GM23338 (cell line): Measurements from ENCODE around the gene PALLD. TPM values are rescaled to one million over a fixed set of nuclear protein-coding genes. Genes with fewer than 3 reads are reported as not detected.

Experiments
- ATAC-seq: fragments of 200-7000 bp; cut with Tn5 transposase; 3 replicates; pipeline ENCODE4 v1.9.1; 2020
- DNase-seq: peaks from one replicate; pipeline ENCODE4 v3.0.0-alpha.2; 2015; ENCODE audit warnings: low spot score
- H2AFZ ChIP-seq: fragments of 200-600 bp; sonication (generic); 2 replicates; pipeline ENCODE4 v1.8.0; 2016; ENCODE audit warnings: antibody characterized with exemption, mild to moderate bottlenecking, moderate library complexity
- H3F3A ChIP-seq: fragments of 200-600 bp; sonication (generic); replicated peaks from 2 replicates; pipeline ENCODE4 v1.8.0; 2017; ENCODE audit warnings: antibody characterized with exemption, mixed run types, low read depth
- H3K27ac ChIP-seq: fragments of 200-600 bp; sonication (generic); 2 replicates; pipeline ENCODE4 v1.6.1; 2016; ENCODE audit warnings: low read depth
- H3K27me3 ChIP-seq: fragments of 200-600 bp; sonication (generic); 2 replicates; pipeline ENCODE4 v1.8.0; 2016; ENCODE audit warnings: mild to moderate bottlenecking, mixed run types, moderate library complexity; ENCODE audit not compliant: insufficient read depth
- H3K36me3 ChIP-seq: fragments of 200-600 bp; sonication (generic); 2 replicates; pipeline ENCODE4 v1.8.0; 2016; ENCODE audit warnings: mild to moderate bottlenecking; ENCODE audit not compliant: insufficient read depth
- H3K4me1 ChIP-seq: fragments of 200-600 bp; sonication (generic); 2 replicates; pipeline ENCODE4 v1.8.0; 2016; ENCODE audit warnings: mild to moderate bottlenecking, moderate library complexity; ENCODE audit not compliant: insufficient read depth
- H3K4me2 ChIP-seq: fragments of 200-600 bp; sonication (generic); 2 replicates; pipeline ENCODE4 v1.7.1; 2017; ENCODE audit warnings: mixed run types
- H3K4me3 ChIP-seq: fragments of 200-600 bp; sonication (generic); 2 replicates; pipeline ENCODE4 v1.6.1; 2016; ENCODE audit warnings: mixed run types
- H3K79me2 ChIP-seq: fragments of 200-600 bp; sonication (generic); replicated peaks from 2 replicates; pipeline ENCODE4 v1.8.0; 2017; ENCODE audit warnings: mild to moderate bottlenecking; ENCODE audit not compliant: insufficient read depth
- H3K9me2 ChIP-seq: fragments of 200-600 bp; sonication (generic); 2 replicates; pipeline ENCODE4 v1.8.0; 2017; ENCODE audit not compliant: insufficient read depth
- H4K20me1 ChIP-seq: fragments of 200-600 bp; sonication (generic); replicated peaks from 2 replicates; pipeline ENCODE4 v1.8.0; 2017; ENCODE audit warnings: mild to moderate bottlenecking; ENCODE audit not compliant: insufficient read depth
- H3K27ac Mint-ChIP-seq: 2 replicates; pipeline ENCODE4 v1.8.0; 2020; ENCODE audit warnings: inconsistent platforms, mild to moderate bottlenecking, moderate library complexity, mixed read lengths
- H3K27me3 Mint-ChIP-seq: 3 replicates; pipeline ENCODE4 v1.8.0; 2022; ENCODE audit warnings: low read depth, mild to moderate bottlenecking, moderate library complexity, mixed read lengths, inconsistent platforms; ENCODE audit not compliant: insufficient read depth, poor library complexity
- H3K36me3 Mint-ChIP-seq: 3 replicates; pipeline ENCODE4 v1.8.0; 2021; ENCODE audit warnings: low read depth, mild to moderate bottlenecking, inconsistent platforms, moderate library complexity, mixed read lengths
- H3K4me1 Mint-ChIP-seq: 3 replicates; pipeline ENCODE4 v1.8.0; 2020; ENCODE audit warnings: mild to moderate bottlenecking, inconsistent platforms, mixed read lengths
- H3K4me3 Mint-ChIP-seq: 3 replicates; pipeline ENCODE4 v1.8.0; 2021; ENCODE audit warnings: moderate library complexity, mild to moderate bottlenecking, inconsistent platforms, mixed read lengths
- H3K9me3 Mint-ChIP-seq: 3 replicates; pipeline ENCODE4 v1.8.0; 2020; ENCODE audit warnings: moderate library complexity, mild to moderate bottlenecking, inconsistent platforms, mixed read lengths
- CREB1 ChIP-seq: fragments of 250-450 bp; sonication (Bioruptor Pico); IDR thresholded peaks from 2 replicates; pipeline ENCODE4 v1.5.0; 2020; ENCODE audit warnings: low read depth, mild to moderate bottlenecking, moderate library complexity
- EZH2 ChIP-seq: fragments of 200-600 bp; sonication (generic); IDR thresholded peaks from one replicate; pipeline ENCODE4 v1.8.0; 2017; ENCODE audit warnings: antibody characterized with exemption, mild to moderate bottlenecking, low read depth; ENCODE audit not compliant: unreplicated experiment
- EZH2phosphoT487 ChIP-seq: fragments of 200-600 bp; sonication (generic); IDR thresholded peaks from one replicate; pipeline ENCODE4 v1.8.1; 2018; ENCODE audit warnings: antibody characterized with exemption; ENCODE audit not compliant: unreplicated experiment
- JUNB ChIP-seq: IDR thresholded peaks from one replicate; pipeline ENCODE4 v1.6.1; 2016; ENCODE audit warnings: antibody characterized with exemption; ENCODE audit not compliant: unreplicated experiment
- NANOG ChIP-seq: IDR thresholded peaks from 2 replicates; pipeline ENCODE4 v1.6.1; 2016; ENCODE audit warnings: antibody characterized with exemption, borderline replicate concordance
- POLR2AphosphoS5 ChIP-seq: IDR thresholded peaks from 2 replicates; pipeline ENCODE4 v1.6.1; 2016; ENCODE audit warnings: antibody characterized with exemption, low read depth
- ZNF114 ChIP-seq: fragments of 250-450 bp; sonication (Bioruptor Pico); IDR thresholded peaks from 2 replicates; pipeline ENCODE4 v1.5.0; 2020; ENCODE audit warnings: mild to moderate bottlenecking, moderate library complexity
- polyA plus RNA-seq: library from polyadenylated mRNA; unstranded; fragments of >200 nt; fragmentation: Nextera tagmentation; extraction: Ambion mirVana; gene quantifications from 2 replicates; pipeline ENCODE4 v1.2.1, GENCODE V29; 2016
- total RNA-seq: library from RNA; depleted of rRNA; stranded (reverse); fragments of >200 nt; shearing (Covaris generic); gene quantifications from 2 replicates; pipeline ENCODE4 v1.2.3, GENCODE V29; 2014
- TF ChIP-seq, protein P1 (sequence below): IDR thresholded peaks from one replicate; pipeline ENCODE4 v1.6.1; 2018; ENCODE audit warnings: antibody characterized with exemption; ENCODE audit not compliant: unreplicated experiment
- TF ChIP-seq, protein P2 (sequence below): IDR thresholded peaks from 2 replicates; pipeline ENCODE4 v1.6.1; 2016; ENCODE audit warnings: antibody characterized with exemption
- TF ChIP-seq, protein P3 (sequence below), 2 experiments: fragments of 200-600 bp in 1 of 2; sonication (generic) in 1 of 2; conservative IDR thresholded peaks; 2 replicates each; pipeline versions ENCODE4 v1.5.1 to v1.6.1; 2016 to 2017; ENCODE audit warnings: antibody characterized with exemption in 2 of 2, low read depth in 2 of 2, mild to moderate bottlenecking in 2 of 2, moderate library complexity in 1 of 2

PALLD gene
- total and polyA plus RNA-seq, 2 experiments from 2014 or later, result 13.1 to 30.2 TPM

DNA sequence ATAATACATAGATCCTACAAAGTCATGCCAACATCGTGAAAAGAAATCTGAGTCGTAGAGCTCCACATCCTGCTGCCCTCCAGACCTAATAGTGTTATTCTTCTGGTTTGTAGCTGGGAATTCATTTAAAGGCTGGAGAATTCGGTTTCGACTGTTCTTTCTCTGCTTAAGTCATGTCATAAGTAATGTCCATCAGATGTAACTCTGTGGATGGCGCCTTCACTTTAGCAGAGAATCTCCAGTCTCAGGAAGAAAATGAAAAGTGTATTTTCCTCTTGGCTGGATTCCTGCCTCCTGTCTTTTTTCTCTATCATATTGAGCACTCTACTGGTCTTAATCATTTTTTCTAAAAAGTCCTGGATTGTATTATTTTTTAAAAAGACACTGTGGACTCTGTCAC, 117.0 kb downstream of the PALLD start:
- no peak overlapping the region for H2AFZ ChIP-seq
- H3K27ac Mint-ChIP-seq, result no peak overlapping the region

DNA sequence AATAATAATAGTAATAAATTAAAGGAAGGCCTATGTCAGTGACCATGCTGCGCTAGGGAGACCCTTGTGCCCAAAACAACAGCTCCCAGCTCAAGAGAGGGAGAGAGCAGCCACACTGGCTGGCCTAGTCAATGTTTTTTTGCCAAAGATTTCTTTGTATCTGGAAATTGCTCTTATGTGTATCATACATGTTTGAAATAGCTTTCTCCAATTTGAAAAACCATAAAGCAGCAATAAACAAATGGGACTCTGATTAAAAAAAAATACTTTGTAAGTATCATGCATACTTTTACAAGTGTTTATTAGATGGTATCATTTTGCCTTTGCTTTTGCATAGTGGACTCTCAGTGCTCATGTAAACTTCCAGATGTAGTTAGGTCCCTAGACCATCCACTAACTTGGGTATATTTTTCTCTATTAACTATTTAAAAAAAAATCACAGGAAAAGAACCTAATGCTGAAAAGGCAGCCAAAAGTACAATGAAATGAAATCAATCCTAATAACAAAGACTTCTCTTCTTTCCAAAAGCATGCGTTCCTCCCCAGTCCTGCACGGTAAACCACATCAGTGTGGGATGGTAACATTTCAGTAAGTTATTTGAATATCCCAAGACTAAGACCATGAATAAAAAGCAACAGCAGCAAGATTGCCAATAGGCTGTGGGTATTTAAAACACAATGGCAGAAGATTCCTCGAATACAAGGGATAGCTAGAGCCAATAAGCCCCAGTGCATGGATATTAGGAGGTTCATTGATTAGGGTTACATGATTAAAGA, 117.6 kb downstream of the PALLD start:
- Histone ChIP-seq H3K4me1 (peaks cover 19% of the 10 kb centered on the region), H3K4me2 (peak overlapping the region; percentile 2; the same call in 1 of the 2 replicates)
- TF ChIP-seq CREB1, result no peak
- no peak for TF ChIP-seq EZH2phosphoT487
- TF ChIP-seq EZH2, result no peak
- no peak for TF ChIP-seq POLR2AphosphoS5
- no peak for TF ChIP-seq ZNF114
- TF ChIP-seq, protein P1, sequence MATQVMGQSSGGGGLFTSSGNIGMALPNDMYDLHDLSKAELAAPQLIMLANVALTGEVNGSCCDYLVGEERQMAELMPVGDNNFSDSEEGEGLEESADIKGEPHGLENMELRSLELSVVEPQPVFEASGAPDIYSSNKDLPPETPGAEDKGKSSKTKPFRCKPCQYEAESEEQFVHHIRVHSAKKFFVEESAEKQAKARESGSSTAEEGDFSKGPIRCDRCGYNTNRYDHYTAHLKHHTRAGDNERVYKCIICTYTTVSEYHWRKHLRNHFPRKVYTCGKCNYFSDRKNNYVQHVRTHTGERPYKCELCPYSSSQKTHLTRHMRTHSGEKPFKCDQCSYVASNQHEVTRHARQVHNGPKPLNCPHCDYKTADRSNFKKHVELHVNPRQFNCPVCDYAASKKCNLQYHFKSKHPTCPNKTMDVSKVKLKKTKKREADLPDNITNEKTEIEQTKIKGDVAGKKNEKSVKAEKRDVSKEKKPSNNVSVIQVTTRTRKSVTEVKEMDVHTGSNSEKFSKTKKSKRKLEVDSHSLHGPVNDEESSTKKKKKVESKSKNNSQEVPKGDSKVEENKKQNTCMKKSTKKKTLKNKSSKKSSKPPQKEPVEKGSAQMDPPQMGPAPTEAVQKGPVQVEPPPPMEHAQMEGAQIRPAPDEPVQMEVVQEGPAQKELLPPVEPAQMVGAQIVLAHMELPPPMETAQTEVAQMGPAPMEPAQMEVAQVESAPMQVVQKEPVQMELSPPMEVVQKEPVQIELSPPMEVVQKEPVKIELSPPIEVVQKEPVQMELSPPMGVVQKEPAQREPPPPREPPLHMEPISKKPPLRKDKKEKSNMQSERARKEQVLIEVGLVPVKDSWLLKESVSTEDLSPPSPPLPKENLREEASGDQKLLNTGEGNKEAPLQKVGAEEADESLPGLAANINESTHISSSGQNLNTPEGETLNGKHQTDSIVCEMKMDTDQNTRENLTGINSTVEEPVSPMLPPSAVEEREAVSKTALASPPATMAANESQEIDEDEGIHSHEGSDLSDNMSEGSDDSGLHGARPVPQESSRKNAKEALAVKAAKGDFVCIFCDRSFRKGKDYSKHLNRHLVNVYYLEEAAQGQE, result no peak
- no peak for TF ChIP-seq NANOG
- no peak for TF ChIP-seq JUNB

More for the DNA sequence above, 117.0 kb downstream of the PALLD start:
- H3K36me3 ChIP-seq, result no peaks in the 10 kb centered on the region
- no peak overlapping the region for H3K4me3 ChIP-seq
- H3K79me2 ChIP-seq, result no peaks in the 10 kb centered on the region
- H3K4me1 ChIP-seq, result peaks cover 20% of the 10 kb centered on the region
- TF ChIP-seq POLR2AphosphoS5 (no peak), JUNB (no peak), ZNF114 (no peak), CREB1 (no peak), EZH2 (no peak), NANOG (no peak)
- TF ChIP-seq, protein P2, sequence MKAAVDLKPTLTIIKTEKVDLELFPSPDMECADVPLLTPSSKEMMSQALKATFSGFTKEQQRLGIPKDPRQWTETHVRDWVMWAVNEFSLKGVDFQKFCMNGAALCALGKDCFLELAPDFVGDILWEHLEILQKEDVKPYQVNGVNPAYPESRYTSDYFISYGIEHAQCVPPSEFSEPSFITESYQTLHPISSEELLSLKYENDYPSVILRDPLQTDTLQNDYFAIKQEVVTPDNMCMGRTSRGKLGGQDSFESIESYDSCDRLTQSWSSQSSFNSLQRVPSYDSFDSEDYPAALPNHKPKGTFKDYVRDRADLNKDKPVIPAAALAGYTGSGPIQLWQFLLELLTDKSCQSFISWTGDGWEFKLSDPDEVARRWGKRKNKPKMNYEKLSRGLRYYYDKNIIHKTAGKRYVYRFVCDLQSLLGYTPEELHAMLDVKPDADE, result no peak
- TF ChIP-seq, protein P3, sequence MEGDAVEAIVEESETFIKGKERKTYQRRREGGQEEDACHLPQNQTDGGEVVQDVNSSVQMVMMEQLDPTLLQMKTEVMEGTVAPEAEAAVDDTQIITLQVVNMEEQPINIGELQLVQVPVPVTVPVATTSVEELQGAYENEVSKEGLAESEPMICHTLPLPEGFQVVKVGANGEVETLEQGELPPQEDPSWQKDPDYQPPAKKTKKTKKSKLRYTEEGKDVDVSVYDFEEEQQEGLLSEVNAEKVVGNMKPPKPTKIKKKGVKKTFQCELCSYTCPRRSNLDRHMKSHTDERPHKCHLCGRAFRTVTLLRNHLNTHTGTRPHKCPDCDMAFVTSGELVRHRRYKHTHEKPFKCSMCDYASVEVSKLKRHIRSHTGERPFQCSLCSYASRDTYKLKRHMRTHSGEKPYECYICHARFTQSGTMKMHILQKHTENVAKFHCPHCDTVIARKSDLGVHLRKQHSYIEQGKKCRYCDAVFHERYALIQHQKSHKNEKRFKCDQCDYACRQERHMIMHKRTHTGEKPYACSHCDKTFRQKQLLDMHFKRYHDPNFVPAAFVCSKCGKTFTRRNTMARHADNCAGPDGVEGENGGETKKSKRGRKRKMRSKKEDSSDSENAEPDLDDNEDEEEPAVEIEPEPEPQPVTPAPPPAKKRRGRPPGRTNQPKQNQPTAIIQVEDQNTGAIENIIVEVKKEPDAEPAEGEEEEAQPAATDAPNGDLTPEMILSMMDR (conservative IDR thresholded peaks at IDR 0.05; ENCODE audit: low read depth in 2 of 2), result no peak
- H3K4me3 Mint-ChIP-seq, result no peak overlapping the region
- ATAC-seq, result no peak
- peaks cover 13% of the 10 kb centered on the region for H3K9me2 ChIP-seq
- no peak overlapping the region for H3K27ac ChIP-seq
- no peaks in the 10 kb centered on the region for H3F3A ChIP-seq
- peaks cover 23% of the 10 kb centered on the region; the same call in 2 of the 3 replicates for H3K4me1 Mint-ChIP-seq
- no peaks in the 10 kb centered on the region for H3K27me3 ChIP-seq
- H3K27me3 Mint-ChIP-seq, result no peaks in the 10 kb centered on the region
- no peaks in the 10 kb centered on the region for H4K20me1 ChIP-seq
- no peaks in the 10 kb centered on the region for H3K9me3 Mint-ChIP-seq
- DNase-seq, result no peak
- no peaks in the 10 kb centered on the region for H3K36me3 Mint-ChIP-seq
- H3K4me2 ChIP-seq, result no peak overlapping the region

More for the DNA sequence above, 117.6 kb downstream of the PALLD start:
- Mint-ChIP-seq H3K4me1 (peaks cover 18% of the 10 kb centered on the region; the same call in 2 of the 3 replicates), H3K36me3 (no peaks in the 10 kb centered on the region), H3K9me3 (no peaks in the 10 kb centered on the region), H3K27ac (no peak overlapping the region), H3K27me3 (no peaks in the 10 kb centered on the region), H3K4me3 (no peak overlapping the region)
- H2AFZ ChIP-seq, result no peak overlapping the region
- DNase-seq (no peak), ATAC-seq (no peak)
- H3K9me2 ChIP-seq, result peaks cover 8% of the 10 kb centered on the region; the same call in 1 of the 2 replicates
- no peaks in the 10 kb centered on the region for H3K27me3 ChIP-seq
- H4K20me1 ChIP-seq, result no peaks in the 10 kb centered on the region
- H3K36me3 ChIP-seq, result no peaks in the 10 kb centered on the region
- H3F3A ChIP-seq, result no peaks in the 10 kb centered on the region
- no peaks in the 10 kb centered on the region for H3K79me2 ChIP-seq
- H3K4me3 ChIP-seq, result no peak overlapping the region
- H3K27ac ChIP-seq, result no peak overlapping the region
